GM12801 (cell line): ENCODE measurements around the gene IKZF1.

ENCODE experiments used
- CTCF ChIP-seq: IDR thresholded peaks from one replicate; pipeline ENCODE4 v1.5.1; 2011; ENCODE audit warnings: control low read depth; ENCODE audit not compliant: insufficient read length; ENCODE audit errors: extremely low read depth

Gene IKZF1

GRCh38 chr7:50336894-50337703, 32.6 kb downstream of the IKZF1 start:
- no peak for TF ChIP-seq CTCF

GRCh38 chr7:50339990-50340500, 35.5 kb downstream of the IKZF1 start:
- no peak for TF ChIP-seq CTCF

GRCh38 chr7:50341724-50342123, 37.2 kb downstream of the IKZF1 start:
- TF ChIP-seq CTCF = no peak

GRCh38 chr7:50342616-50343114, 38.1 kb downstream of the IKZF1 start:
- TF ChIP-seq CTCF = no peak

GRCh38 chr7:50346545-50347497, 42.3 kb downstream of the IKZF1 start:
- TF ChIP-seq CTCF = no peak

- TF ChIP-seq CTCF = no peak
Observed at GRCh38 chr7:50347693-50348092, 43.2 kb downstream of the IKZF1 start.
